NOMO-1 treated with dmso at 0.1 percent for 144 hours (cell line): ENCODE data around the gene CAMTA1.
"Not testable (repeated sequence)": the region's sequence is repeated elsewhere in the genome, so short reads cannot be mapped to it uniquely, and the experiment has no call there.

Source experiments
- DNase-seq: peaks from one replicate; lab custom pipeline; 2025; ENCODE audit not compliant: unreplicated experiment; lab: John Stamatoyannopoulos, UW

CAMTA1 gene

GRCh38 chr1:7329868-7330615 lies 544.8 kb downstream of the CAMTA1 start:
- no peak for DNase-seq

DNA sequence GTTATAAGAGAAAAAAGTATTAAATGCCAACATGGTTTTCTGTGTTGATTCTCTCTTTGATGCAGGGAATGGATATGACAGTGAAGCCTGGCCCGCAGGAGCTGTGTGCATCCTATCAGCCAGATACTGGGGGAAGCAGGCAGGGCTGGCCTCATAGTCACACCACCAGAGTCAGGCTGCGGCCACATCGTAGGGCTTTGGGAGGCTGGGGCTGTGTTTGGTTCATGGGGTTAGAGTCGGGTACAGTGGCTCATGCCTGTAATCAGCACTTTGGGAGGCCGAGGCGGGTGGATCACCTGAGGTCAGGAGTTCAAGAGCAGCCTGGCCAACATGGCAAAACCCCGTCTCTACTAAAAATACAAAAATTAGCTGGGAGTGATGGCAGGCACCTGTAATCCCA lies 545.5 kb downstream of the CAMTA1 start:
- not testable (repeated sequence) for DNase-seq

- no peak for DNase-seq
Observed at GRCh38 chr1:7331926-7332535, 546.8 kb downstream of the CAMTA1 start.

GRCh38 chr1:7333094-7333493 lies 547.8 kb downstream of the CAMTA1 start:
- DNase-seq = no peak

- DNase-seq = no peak
Observed at GRCh38 chr1:7333620-7334019, 548.4 kb downstream of the CAMTA1 start.

DNA sequence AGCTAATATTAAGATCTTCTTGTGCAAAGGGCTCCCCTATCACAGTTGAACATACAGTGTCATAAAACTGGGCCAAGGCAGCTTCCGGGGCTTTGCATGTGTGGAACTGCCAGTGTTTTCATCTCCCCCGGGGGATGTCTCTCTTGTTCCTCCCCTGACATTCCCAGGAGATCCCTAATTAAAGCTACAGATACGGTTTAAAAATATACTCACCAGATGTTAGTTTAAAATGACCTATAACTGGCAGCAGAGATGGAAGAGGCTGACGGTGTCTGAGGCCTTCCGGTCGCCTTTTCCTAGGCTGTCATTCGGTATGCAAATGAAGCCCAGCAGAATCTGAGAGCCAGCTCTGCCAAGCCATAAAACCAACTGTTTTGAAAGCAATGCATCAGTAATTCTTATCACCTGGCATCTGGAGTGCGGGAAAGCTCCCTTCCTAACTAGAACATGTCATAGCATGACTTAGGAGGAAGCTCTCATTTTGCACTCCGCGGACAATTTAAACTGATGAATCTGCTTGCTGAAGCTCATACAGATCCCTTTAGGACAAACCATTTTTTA lies 549.3 kb downstream of the CAMTA1 start:
- DNase-seq = no peak

DNA sequence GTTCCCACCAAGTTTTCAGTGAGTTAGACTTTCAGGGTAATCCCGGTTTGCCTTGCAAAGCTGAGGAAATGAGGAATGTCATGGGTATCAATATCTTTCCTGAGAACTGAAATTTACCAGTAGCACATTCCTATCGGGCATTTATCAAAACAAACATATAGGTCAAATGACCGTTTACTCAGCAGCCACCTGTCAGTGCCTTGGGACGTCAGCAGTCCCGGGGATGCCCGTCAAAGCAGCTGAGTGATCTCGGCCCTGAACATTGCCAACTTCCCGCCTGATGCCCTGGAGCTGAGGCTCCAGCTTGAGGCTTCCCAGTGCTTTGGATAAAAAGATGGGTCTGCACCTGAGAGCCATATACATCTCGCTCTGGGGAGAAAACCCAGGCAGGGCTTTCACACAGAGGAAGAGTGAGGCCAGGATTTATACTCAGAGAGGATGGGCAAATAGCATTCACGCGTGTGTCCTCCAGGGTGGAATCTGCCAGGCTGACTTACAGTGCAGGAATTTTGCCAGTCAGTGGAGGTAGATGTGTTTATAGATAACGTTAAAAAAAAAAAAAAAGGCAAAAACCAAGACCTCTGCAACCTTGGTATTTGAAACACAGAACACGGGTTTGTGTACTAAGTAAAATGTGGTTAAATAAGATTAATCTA lies 550.1 kb downstream of the CAMTA1 start:
- DNase-seq = no peak

GRCh38 chr1:7338439-7338838 lies 553.2 kb downstream of the CAMTA1 start:
- no peak for DNase-seq

- no peak for DNase-seq
Observed at GRCh38 chr1:7339014-7339413, 553.8 kb downstream of the CAMTA1 start.

DNA sequence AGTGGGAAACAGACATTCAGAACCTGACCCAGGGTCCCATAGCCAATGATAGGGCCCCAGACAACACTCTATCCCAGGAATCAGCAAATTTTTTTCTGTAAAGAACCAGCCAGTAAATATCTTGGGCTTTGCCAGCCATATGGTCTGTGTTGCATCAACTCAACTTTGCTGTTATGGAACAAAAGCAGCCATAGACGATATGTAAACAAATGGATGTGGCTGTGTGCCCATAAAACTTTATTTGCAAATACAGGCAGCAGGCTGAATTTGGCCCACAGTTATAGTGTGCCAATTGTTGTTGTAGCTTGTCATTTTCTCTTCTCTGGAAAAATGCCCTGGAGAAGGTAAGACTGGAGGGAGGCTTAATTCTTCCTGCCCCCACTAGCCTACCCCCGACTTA lies 554.7 kb downstream of the CAMTA1 start:
- DNase-seq = no peak

DNA sequence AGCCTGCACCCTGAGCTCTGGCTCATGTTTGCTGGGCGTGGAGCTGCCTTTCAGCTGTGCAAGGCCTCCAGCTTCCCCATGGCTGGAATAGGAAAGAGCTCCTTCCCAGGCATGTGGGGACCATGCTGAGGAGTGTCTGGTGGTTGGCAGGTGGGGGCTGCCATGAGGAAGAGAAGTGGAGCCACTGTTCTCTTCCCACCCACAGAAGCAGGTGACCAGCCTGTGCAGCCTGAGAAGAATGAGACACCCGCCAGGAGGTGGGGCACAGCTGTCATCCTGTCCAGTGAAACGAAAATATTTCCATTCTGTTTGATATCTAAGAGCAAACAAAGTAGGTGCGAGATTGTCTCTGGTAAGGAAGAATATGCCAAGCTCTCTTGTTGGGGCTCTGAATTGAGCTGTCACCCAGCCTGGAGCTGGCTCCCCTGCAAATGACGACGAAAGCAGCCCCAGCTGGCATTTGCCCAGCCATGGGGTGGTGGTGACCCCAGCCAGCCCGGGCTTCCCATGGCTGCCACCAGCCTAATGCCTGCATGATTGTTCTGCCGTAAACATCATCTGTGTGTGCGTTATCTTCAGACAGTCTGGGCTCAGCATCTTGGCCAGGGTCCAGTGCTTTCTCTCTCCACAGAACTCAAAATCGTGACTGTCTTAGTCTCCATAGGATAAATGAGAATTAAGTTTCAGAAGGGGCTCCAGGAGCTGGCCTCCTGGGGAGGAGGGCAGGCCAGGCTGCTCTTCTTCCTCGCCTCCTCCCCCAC lies 556.1 kb downstream of the CAMTA1 start:
- no peak for DNase-seq

DNA sequence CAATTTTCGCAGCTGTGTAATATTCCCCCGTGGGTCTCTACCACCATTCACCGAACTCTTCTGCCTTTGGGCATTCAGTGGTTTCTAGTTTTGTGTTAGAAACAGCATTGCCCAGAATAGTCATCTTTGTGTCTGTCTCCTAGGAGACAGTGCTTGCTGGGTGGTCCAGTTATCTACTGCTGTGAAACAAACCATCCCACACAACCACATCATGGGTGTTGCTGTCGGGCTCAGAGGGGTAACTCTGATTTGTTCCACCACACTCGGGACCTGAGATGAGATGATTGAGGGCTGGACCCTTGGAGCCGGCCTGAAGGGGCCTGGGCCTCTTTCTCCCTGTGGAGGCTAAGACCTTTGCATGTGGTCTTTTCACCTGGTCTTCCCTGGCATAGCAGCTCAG lies 558.6 kb downstream of the CAMTA1 start:
- no peak for DNase-seq

GRCh38 chr1:7344299-7344698 lies 559.0 kb downstream of the CAMTA1 start:
- DNase-seq = no peak

GRCh38 chr1:7345516-7345915 lies 560.3 kb downstream of the CAMTA1 start:
- no peak for DNase-seq

- no peak for DNase-seq
Observed at GRCh38 chr1:7346070-7346596, 560.9 kb downstream of the CAMTA1 start.

GRCh38 chr1:7346600-7347570 lies 561.6 kb downstream of the CAMTA1 start:
- DNase-seq = no peak

DNA sequence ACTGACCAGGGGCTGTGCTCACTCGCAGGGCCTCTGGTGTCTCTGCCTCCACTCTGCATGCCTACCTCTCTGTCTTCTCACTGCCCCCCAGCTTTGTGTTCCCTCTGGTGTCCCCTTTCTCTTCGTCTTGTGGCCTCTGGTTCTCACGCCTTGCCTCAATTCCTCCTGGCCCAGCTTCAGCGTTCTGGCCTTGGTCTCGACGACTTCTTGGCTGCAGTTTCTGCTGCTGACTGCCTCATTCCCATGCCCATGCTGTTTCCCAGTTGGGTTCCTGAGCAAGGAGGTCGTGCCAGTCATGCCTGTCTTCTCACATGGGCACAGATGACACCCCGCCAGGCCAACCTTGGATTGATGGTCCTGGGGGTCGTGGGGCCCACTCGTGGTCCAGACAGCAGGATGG lies 562.8 kb downstream of the CAMTA1 start:
- DNase-seq = no peak

GRCh38 chr1:7348580-7348979 lies 563.3 kb downstream of the CAMTA1 start:
- no peak for DNase-seq

GRCh38 chr1:7350804-7351203 lies 565.5 kb downstream of the CAMTA1 start:
- DNase-seq = no peak

DNA sequence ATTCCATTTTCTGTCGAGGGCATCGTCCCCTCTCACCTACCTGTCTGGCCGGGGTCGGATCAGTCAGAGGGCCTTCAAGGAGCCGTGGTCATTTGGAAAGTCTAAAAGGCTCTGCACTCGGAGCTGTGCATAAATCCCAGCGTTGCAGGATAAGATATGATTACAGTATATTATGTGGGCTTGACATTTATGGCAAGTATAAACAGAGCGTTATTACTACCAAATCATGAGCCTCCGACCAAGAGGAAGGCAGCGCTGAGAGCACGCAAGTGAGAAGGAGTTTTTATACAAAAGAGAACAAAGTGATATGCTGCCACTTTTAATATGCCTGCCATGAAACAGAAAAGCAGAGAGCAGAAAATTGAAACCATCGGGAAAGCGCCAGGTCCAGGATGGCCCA lies 566.4 kb downstream of the CAMTA1 start:
- DNase-seq = no peak
